Neural crest cell (in vitro differentiated cells): Measurements from ENCODE around the gene HMX2. TPM values are rescaled to one million over a fixed set of nuclear protein-coding genes. Genes with fewer than 3 reads are reported as not detected.
A peak's percentile ranks its signal among the peaks of the same experiment; 100 is the strongest.

Experiments used
- DNase-seq: peaks from one replicate; pipeline ENCODE4 v3.0.0; 2021; ENCODE audit warnings: low read depth, mixed read lengths, low spot score
- H3K27ac Mint-ChIP-seq: one replicate; pipeline ENCODE4 v1.8.0; 2021; ENCODE audit warnings: mild to moderate bottlenecking, mixed read lengths; ENCODE audit not compliant: unreplicated experiment
- H3K27me3 Mint-ChIP-seq: 2 replicates; pipeline ENCODE4 v1.8.0; 2021; ENCODE audit warnings: low read depth, mild to moderate bottlenecking, mixed read lengths
- H3K36me3 Mint-ChIP-seq: 2 replicates; pipeline ENCODE4 v1.8.0; 2021; ENCODE audit warnings: low read depth, mild to moderate bottlenecking, mixed read lengths
- H3K4me1 Mint-ChIP-seq: 2 replicates; pipeline ENCODE4 v1.8.0; 2021; ENCODE audit warnings: mixed read lengths
- H3K4me3 Mint-ChIP-seq: one replicate; pipeline ENCODE4 v1.8.0; 2021; ENCODE audit warnings: mild to moderate bottlenecking, mixed read lengths
- H3K9me3 Mint-ChIP-seq: 2 replicates; pipeline ENCODE4 v1.8.0; 2021; ENCODE audit warnings: mixed read lengths
- total RNA-seq: library from RNA; stranded (reverse); gene quantifications from 2 replicates; pipeline ENCODE4 v1.2.1, GENCODE V29; 2021
- TF ChIP-seq, protein P1 (sequence below): fragments of 200-600 bp; sonication (generic); conservative IDR thresholded peaks from 2 replicates; pipeline ENCODE4 v1.5.0; 2021; ENCODE audit warnings: antibody characterized with exemption, mild to moderate bottlenecking

HMX2 gene
- total RNA-seq, 1 donor from 2014 or later, result not detected

DNA sequence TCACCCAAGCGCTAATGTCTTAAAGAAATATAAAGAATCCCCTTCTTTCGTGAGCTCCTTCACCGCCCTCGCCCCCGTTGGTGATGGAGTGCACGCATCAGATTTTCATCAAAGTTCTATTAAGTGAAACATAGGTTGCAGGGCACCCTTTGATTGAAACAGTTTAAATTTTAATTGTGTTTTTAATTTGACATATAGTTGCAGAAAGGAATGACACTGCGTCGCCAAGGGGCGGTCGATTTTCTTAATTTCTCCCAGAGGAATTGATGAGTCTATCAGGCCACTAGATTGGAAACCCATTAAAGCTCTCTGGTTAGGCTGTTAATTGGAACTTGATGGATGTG lies 4.1 kb upstream of the HMX2 start:
- no peak for DNase-seq
- TF ChIP-seq, protein P1, sequence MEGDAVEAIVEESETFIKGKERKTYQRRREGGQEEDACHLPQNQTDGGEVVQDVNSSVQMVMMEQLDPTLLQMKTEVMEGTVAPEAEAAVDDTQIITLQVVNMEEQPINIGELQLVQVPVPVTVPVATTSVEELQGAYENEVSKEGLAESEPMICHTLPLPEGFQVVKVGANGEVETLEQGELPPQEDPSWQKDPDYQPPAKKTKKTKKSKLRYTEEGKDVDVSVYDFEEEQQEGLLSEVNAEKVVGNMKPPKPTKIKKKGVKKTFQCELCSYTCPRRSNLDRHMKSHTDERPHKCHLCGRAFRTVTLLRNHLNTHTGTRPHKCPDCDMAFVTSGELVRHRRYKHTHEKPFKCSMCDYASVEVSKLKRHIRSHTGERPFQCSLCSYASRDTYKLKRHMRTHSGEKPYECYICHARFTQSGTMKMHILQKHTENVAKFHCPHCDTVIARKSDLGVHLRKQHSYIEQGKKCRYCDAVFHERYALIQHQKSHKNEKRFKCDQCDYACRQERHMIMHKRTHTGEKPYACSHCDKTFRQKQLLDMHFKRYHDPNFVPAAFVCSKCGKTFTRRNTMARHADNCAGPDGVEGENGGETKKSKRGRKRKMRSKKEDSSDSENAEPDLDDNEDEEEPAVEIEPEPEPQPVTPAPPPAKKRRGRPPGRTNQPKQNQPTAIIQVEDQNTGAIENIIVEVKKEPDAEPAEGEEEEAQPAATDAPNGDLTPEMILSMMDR, result no peak
- Mint-ChIP-seq H3K36me3 (no peaks in the 10 kb centered on the region), H3K27ac (no peak overlapping the region), H3K4me3 (peak overlapping the region; percentile 17), H3K4me1 (peaks cover 31% of the 10 kb centered on the region), H3K9me3 (no peaks in the 10 kb centered on the region), H3K27me3 (peaks cover 97% of the 10 kb centered on the region)

DNA sequence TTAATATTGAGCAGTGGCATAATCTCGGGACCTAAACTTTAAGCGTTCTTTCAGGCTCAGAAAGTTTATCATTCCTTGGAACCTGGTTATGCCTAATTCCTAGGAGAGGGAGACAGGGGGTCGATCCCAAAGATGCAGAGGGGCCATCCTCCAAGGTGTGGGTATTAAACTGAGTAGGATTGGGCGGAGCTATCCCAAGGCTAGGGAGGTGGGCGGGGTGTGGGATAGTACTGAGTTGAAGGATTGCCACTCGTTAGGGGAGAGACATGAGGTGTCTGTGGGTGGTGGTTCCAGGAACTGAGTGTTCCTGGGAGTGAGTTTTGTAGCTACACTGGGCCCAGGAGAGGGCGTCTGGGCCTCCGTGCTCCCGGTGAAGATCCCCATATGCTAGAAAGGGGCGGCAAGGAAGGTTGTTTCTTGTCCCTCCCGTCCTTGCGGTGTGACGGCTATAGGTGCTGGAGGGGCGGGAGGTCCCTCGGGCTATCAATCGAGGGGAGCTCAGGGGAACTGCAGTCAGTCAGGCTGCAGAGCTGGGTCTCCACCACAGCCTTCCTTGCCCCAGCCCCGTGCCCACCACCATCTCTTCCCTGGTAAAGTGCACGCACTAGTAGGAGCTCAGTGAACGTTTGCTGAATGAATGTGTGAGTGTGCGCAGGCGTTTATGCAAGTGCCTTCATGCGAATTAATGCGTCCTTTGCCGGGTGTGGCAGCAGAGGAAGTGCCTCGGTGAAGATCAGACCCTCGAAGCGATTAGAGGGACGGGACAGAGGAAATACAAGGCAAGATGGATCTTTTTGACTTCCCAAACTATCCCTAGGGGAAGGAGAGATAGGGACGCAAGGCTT lies 3.0 kb upstream of the HMX2 start:
- TF ChIP-seq, protein P1, result no peak
- H3K4me3 Mint-ChIP-seq, result peak overlapping the region; percentile 31
- no peaks in the 10 kb centered on the region for H3K36me3 Mint-ChIP-seq
- H3K4me1 Mint-ChIP-seq, result peaks cover 27% of the 10 kb centered on the region
- no peak for DNase-seq
- no peak overlapping the region for H3K27ac Mint-ChIP-seq
- H3K27me3 Mint-ChIP-seq, result peaks cover 96% of the 10 kb centered on the region
- H3K9me3 Mint-ChIP-seq, result no peaks in the 10 kb centered on the region

DNA sequence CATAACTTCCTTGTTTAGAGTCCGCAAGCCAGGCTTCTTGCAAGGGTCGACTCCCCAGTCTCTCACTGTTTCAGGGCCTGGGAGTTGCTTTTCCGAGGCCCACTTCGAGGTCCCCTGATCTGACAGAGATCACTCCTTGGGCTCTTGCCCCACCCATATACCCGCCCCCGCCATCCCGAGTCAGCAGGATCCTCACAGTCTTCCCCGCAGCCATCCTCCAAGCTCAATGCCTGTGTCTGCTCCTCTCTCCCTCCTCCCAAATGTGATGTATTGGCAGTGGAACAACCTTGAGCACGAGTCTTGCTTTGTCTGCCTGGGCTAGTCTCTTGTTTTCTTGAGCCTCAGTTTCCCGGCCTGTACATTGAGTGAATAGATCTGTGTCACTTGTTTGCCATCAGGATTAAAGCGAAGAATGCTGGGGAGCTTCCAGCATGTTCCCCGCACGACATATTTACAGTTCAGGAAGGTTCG lies 2.4 kb upstream of the HMX2 start:
- peak overlapping the region; percentile 17 for H3K4me3 Mint-ChIP-seq
- no peaks in the 10 kb centered on the region for H3K36me3 Mint-ChIP-seq
- H3K9me3 Mint-ChIP-seq, result no peaks in the 10 kb centered on the region
- DNase-seq, result no peak
- TF ChIP-seq, protein P1, result no peak
- peaks cover 96% of the 10 kb centered on the region for H3K27me3 Mint-ChIP-seq
- peaks cover 25% of the 10 kb centered on the region for H3K4me1 Mint-ChIP-seq
- H3K27ac Mint-ChIP-seq, result no peak overlapping the region

DNA sequence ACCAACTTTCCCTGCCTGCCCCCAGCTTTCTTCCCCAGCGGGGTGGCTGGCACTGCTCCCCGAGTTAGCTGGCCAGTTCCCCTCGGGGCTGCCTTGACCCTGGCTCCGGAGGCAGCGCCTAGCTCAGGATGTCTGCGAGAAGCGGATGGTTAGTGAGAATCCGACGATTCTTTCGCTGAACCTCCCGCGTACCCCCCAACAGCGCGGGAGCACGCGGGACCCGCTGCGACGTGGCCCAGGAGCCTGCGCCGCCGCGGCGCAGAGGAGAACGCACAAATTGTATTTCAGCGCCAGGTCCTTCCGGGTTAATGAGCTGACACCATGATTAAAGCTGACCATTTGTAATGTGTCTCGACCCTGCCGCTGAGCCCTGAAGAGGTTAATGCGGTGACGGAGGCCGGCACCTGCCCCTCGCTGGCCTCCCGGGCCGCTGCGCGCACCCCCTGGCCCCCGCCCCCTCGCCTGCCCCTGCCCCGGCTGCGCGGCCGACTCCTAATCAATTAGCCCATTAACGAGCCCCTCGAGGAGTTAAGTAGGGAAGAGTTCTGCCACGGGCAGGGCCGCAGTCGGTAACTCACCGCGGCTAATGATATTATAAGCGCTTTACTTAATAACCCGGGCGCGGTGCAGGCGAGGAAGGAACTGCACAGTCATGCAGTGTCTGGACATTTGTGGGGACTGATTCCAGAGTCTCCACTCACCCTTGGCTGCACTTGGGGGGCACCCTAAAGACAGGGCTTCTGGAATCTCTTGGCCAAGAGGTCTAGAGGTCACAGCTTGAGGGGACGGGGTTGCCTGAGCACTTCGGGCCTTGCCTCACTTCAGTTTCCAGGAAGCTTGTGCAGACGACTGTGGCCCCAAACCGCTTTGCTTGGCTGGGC lies 1.7 kb upstream of the HMX2 start:
- H3K27me3 Mint-ChIP-seq, result peaks cover 96% of the 10 kb centered on the region
- no peaks in the 10 kb centered on the region for H3K9me3 Mint-ChIP-seq
- no peaks in the 10 kb centered on the region for H3K36me3 Mint-ChIP-seq
- H3K27ac Mint-ChIP-seq, result no peak overlapping the region
- H3K4me1 Mint-ChIP-seq, result peaks cover 24% of the 10 kb centered on the region
- TF ChIP-seq, protein P1, result no peak
- H3K4me3 Mint-ChIP-seq, result peak overlapping the region; percentile 64
- no peak for DNase-seq

DNA sequence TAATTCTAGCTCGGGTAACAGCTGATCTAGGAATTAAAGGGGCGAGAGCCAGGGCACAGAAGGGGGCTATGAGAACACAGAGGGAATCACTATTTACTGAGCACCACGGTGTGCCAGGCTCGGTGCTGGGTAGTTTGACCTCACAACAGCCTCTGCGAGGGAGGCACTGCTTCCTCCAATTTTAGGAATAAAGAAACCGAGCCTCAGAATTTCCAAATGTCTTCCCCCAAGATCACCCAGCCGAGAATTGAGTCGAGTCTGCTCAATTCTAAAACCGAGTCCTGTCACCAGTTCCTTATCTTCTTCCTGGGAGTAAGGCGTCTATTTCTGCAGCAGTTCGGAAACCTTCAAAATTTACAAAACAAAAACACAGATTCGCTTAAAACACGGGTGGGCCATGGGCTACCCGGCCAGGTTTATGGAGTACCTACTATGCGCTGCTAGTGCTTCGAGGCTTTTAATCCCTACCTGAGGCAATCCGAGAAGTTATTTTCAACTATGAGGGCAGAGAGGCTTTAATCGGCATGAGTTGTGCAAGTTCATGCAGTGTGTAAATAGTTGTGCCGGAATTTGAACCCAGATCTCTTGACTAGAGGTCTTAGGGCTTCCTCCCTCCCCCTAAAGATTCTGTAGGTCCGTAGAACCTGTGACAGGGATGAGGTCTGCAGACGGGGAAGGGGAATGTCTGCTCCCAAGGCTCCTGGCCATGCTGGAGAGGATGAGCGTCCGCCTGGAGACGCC lies 872 bp upstream of the HMX2 start:
- Mint-ChIP-seq H3K27me3 (peaks cover 96% of the 10 kb centered on the region), H3K36me3 (no peaks in the 10 kb centered on the region), H3K9me3 (no peaks in the 10 kb centered on the region), H3K27ac (no peak overlapping the region), H3K4me3 (peak overlapping the region; percentile 65), H3K4me1 (peaks cover 24% of the 10 kb centered on the region)
- TF ChIP-seq, protein P1, result no peak
- no peak for DNase-seq
